AG10803 (cell line): ENCODE results near the gene HIGD2A.

Source experiments
- DNase-seq: peaks from one replicate; pipeline ENCODE4 v3.0.0; 2010; ENCODE audit warnings: low read depth
- H3K4me3 ChIP-seq: 2 replicates; pipeline ENCODE4 v1.5.1; 2011; ENCODE audit warnings: mild to moderate bottlenecking, low read length, control low read depth
- CTCF ChIP-seq: conservative IDR thresholded peaks from 2 replicates; pipeline ENCODE4 v1.5.1; 2011; ENCODE audit warnings: mild to moderate bottlenecking, low read length, control low read depth, inconsistent platforms

Gene HIGD2A

GRCh38 chr5:176418251-176418650 is 29.7 kb downstream of the HIGD2A start:
- no peak overlapping the region for H3K4me3 ChIP-seq
- no peak for TF ChIP-seq CTCF

GRCh38 chr5:176420086-176420485 is 31.5 kb downstream of the HIGD2A start:
- TF ChIP-seq CTCF, result no peak
- no peak for DNase-seq
- H3K4me3 ChIP-seq, result no peak overlapping the region

More at GRCh38 chr5:176418251-176418650, 29.7 kb downstream of the HIGD2A start:
- DNase-seq, result no peak

DNA sequence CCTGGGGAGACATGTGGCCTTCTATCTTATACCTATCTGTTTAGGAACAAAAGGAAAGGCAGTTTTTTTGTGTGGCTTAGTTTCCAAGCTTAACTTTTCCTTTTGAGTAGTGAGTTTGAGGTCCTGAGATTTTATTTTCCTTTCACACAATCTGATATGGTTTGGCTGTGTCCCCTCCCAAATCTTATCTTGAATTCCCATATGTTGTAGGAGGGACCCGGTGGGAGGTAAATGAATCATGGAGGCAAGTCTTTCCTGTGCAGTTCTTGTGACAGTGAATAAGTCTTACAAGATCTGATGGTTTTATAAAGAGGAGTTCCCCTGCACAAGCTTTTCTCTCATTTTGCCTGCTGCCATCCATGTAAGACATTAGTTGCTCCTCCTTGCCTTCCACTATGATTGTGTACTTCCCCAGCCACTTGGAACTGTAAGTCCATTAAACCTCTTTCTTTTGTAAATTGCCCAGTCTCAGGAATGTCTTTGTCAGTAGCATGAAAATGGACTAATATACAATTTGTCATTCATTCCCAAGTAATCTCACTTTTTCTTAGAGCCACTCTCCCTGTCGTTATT is 32.5 kb downstream of the HIGD2A start:
- TF ChIP-seq CTCF, result no peak
- DNase-seq, result no peak
- H3K4me3 ChIP-seq, result no peak overlapping the region

GRCh38 chr5:176424181-176424580 is 35.6 kb downstream of the HIGD2A start:
- no peak for DNase-seq
- no peak for TF ChIP-seq CTCF
- H3K4me3 ChIP-seq, result no peak overlapping the region

GRCh38 chr5:176425138-176425537 is 36.6 kb downstream of the HIGD2A start:
- DNase-seq, result no peak
- no peak for TF ChIP-seq CTCF

GRCh38 chr5:176425791-176426190 is 37.2 kb downstream of the HIGD2A start:
- no peak for TF ChIP-seq CTCF
- no peak overlapping the region for H3K4me3 ChIP-seq
- DNase-seq, result no peak

More at GRCh38 chr5:176425138-176425537, 36.6 kb downstream of the HIGD2A start:
- no peak overlapping the region for H3K4me3 ChIP-seq

- DNase-seq, result no peak
- no peak for TF ChIP-seq CTCF
- H3K4me3 ChIP-seq, result no peak overlapping the region
These were observed 38.3 kb downstream of the HIGD2A start for GRCh38 chr5:176426876-176427275.
